ENCODE results near the gene CCNK.

Gene CCNK

GRCh38 chr14:99552572-99553216, 71.5 kb downstream of the CCNK start:
- no peak for DNase-seq (ENCODE audit: low read depth)

- DNase-seq (ENCODE audit: low read depth), result no peak
Observed at GRCh38 chr14:99554184-99554583, 73.0 kb downstream of the CCNK start.

- DNase-seq (ENCODE audit: low read depth), result no peak
Observed at GRCh38 chr14:99554757-99555531, 73.7 kb downstream of the CCNK start.

GRCh38 chr14:99556134-99556791, 75.1 kb downstream of the CCNK start:
- no peak for DNase-seq (ENCODE audit: low read depth)

GRCh38 chr14:99559286-99559990, 78.2 kb downstream of the CCNK start:
- DNase-seq (ENCODE audit: low read depth), result no peak

GRCh38 chr14:99560403-99560802, 79.2 kb downstream of the CCNK start:
- DNase-seq (ENCODE audit: low read depth), result no peak

- DNase-seq (ENCODE audit: low read depth), result no peak
Observed at GRCh38 chr14:99560922-99561683, 79.9 kb downstream of the CCNK start.

GRCh38 chr14:99561864-99562263, 80.7 kb downstream of the CCNK start:
- DNase-seq (ENCODE audit: low read depth), result no peak

Data from HS-27A (cell line).